Thymus (tissue), 14 donors: Measurements from ENCODE around the gene OR1M1. TPM values are rescaled to one million over a fixed set of nuclear protein-coding genes. Genes with fewer than 3 reads are reported as not detected.

ENCODE experiments used
- DNase-seq, 9 donors: peaks; one replicate each; pipeline ENCODE4 v3.0.0-alpha.2; 2013; ENCODE audit warnings: low spot score in 9 of 9, low read depth in 6 of 9, missing footprints in 1 of 9
- H3K27ac ChIP-seq, 2 donors: one replicate each; pipeline ENCODE4 v1.5.1; 2013; ENCODE audit warnings: control low read depth in 1 of 2, low read depth in 1 of 2, low read length in 1 of 2, mild to moderate bottlenecking in 1 of 2, moderate library complexity in 1 of 2
- H3K27me3 ChIP-seq, 2 donors: one replicate each; pipeline ENCODE4 v1.5.1; 2013; ENCODE audit warnings: low read length in 1 of 2; ENCODE audit not compliant: control insufficient read depth in 2 of 2, insufficient read depth in 1 of 2
- H3K36me3 ChIP-seq, 2 donors: one replicate each; pipeline ENCODE4 v1.5.1; 2013; ENCODE audit warnings: low read length in 1 of 2, mild to moderate bottlenecking in 1 of 2, moderate library complexity in 1 of 2; ENCODE audit not compliant: control insufficient read depth in 2 of 2, insufficient read depth in 2 of 2
- H3K4me1 ChIP-seq, 2 donors: one replicate each; pipeline ENCODE4 v1.5.1; 2013; ENCODE audit warnings: low read length in 2 of 2; ENCODE audit not compliant: control insufficient read depth in 2 of 2, insufficient read depth in 2 of 2
- H3K4me3 ChIP-seq, 2 donors: one replicate each; pipeline ENCODE4 v1.5.1; 2013; ENCODE audit warnings: low read length in 2 of 2, control low read depth in 1 of 2, mild to moderate bottlenecking in 1 of 2
- H3K9me3 ChIP-seq, 2 donors: one replicate each; pipeline ENCODE4 v1.5.1; 2013; ENCODE audit warnings: low read length in 1 of 2, mild to moderate bottlenecking in 1 of 2; ENCODE audit not compliant: control insufficient read depth in 2 of 2, insufficient read depth in 1 of 2
- WGBS: extraction: QIAGEN DNeasy Blood & Tissue Kit; methylation state at CpG from one replicate; pipeline ENCODE4 v1.1.7; 2013; 5-methylcytosine and 5-hydroxymethylcytosine counted together
- long read RNA-seq, 10 donors: transcript quantifications; one replicate each; lab custom pipeline, GENCODE V29; 2026
- polyA plus RNA-seq: library from polyadenylated mRNA; stranded (reverse); fragments of 200-250 nt; gene quantifications from one replicate; pipeline ENCODE4 v1.2.3, GENCODE V29; 2013
- total RNA-seq: library from RNA; stranded (reverse); fragments of 120-200 nt; gene quantifications from one replicate; pipeline ENCODE4 v1.2.4, GENCODE V29; 2013
- donor health status: healthy.

OR1M1 gene, protein sequence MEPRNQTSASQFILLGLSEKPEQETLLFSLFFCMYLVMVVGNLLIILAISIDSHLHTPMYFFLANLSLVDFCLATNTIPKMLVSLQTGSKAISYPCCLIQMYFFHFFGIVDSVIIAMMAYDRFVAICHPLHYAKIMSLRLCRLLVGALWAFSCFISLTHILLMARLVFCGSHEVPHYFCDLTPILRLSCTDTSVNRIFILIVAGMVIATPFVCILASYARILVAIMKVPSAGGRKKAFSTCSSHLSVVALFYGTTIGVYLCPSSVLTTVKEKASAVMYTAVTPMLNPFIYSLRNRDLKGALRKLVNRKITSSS
- not detected for total RNA-seq
- under 0.01 TPM for polyA plus RNA-seq
- long read RNA-seq, donor 1 = 0 reads
- long read RNA-seq, donor 2 = 0 reads
- long read RNA-seq, donor 3 = 0 reads
- long read RNA-seq, donor 4 = 0 reads
- long read RNA-seq, donor 5 = 0 reads
- long read RNA-seq, donor 6 = 0 reads
- long read RNA-seq, donor 7 = 0 reads
- long read RNA-seq, donor 8 = 0 reads
- long read RNA-seq, donor 9 = 0 reads
- long read RNA-seq, donor 10 = 0 reads

DNA sequence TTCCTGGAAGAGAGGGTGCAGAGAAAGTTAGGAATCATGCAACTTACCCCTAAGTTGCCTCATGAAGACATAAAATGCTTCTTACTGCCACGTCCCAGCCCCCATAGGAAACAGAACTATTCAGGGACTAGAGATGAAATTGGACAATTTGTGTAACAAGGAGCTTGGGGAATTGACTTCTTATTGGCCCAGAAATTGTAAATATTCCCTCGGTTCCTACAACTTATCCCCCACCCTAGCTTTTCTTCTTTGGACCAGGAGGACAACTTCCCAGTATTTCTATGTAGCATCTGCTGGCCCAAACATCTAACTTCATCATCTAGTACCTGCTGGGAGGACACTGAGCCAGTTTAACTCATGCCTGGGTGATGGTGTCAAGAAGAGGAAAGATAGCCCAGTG lies at the start of gene OR1M1:
TSS of gene OR1M1 (plus strand) at position 301 of the 400 bp plus-strand sequence. CDS start 6,184 bp downstream, outside the sequence.
- Histone ChIP-seq H3K4me3 (no peak within 1 kb of the TSS), H3K36me3 (no peaks in the 10 kb centered on the region), H3K9me3 (no peaks in the 10 kb centered on the region), H3K4me1 (no peaks in the 10 kb centered on the region), H3K27ac (no peak within 1 kb of the TSS), H3K27me3 (no peaks in the 10 kb centered on the region)
- no peak for DNase-seq
- 72% methylated on average over 2 of the region's 2 CpGs for WGBS

DNA sequence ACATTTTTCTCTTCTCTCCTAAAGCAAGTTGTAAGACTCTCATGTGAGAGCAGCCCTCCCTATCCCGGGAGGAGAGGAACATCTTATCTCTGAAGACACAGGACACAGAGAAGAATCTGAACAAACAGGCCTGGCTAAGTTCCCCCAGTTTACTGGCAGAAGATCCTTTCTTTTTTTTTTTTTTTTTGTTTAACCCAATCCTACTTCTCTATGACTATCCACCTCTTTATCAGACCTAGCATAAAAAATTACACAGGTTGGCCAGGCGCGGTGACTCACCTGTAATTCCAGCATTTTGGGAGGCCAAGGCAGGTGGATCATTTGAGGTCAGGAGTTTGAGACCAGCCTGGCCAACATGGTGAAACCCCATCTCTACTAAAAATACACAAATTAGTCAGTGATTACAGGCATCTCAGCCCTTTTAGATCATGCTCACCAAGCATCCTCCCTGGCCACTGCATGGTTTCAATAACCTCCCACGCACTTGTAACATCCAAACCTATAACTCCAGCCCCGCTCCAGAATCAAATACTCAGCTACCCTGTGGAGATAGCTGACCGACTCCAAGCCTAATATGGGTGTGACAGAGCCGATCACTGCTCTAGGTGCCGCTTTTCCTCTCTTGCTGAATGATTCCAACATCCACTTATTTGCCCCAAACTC lies 49.3 kb upstream of the OR1M1 start:
- no peak for DNase-seq
- WGBS = 90% methylated on average over 8 of the region's 8 CpGs

DNA sequence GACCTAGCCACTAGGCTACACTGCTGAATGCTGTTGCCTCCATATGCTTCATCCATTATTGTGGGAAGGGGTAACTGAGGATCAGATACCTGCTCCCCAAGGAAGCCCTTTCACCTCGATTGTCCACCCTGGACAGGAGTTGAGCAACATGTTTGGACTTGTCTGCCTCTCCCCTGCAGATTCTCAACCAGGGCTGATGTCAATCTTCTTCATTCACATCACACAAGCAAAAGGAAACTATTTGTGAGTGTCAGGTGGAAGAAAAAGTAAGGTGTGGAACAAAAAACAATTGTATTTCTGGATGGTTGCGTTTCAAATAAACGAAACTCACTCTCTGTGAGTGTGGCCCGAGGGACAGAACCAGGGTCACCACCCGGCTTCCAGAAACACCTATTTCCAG lies 47.1 kb upstream of the OR1M1 start:
- no peaks in the 10 kb centered on the region for H3K27me3 ChIP-seq
- H3K4me1 ChIP-seq = no peaks in the 10 kb centered on the region
- H3K9me3 ChIP-seq = no peaks in the 10 kb centered on the region
- no peak overlapping the region for H3K4me3 ChIP-seq
- H3K27ac ChIP-seq = no peak overlapping the region
- DNase-seq = no peak
- 87% methylated on average over 5 of the region's 5 CpGs for WGBS
- no peaks in the 10 kb centered on the region for H3K36me3 ChIP-seq

More for the DNA sequence above, 49.3 kb upstream of the OR1M1 start:
- Histone ChIP-seq H3K27ac (no peak overlapping the region), H3K27me3 (no peaks in the 10 kb centered on the region), H3K4me3 (no peak overlapping the region), H3K36me3 (no peaks in the 10 kb centered on the region), H3K9me3 (no peaks in the 10 kb centered on the region), H3K4me1 (no peaks in the 10 kb centered on the region)

DNA sequence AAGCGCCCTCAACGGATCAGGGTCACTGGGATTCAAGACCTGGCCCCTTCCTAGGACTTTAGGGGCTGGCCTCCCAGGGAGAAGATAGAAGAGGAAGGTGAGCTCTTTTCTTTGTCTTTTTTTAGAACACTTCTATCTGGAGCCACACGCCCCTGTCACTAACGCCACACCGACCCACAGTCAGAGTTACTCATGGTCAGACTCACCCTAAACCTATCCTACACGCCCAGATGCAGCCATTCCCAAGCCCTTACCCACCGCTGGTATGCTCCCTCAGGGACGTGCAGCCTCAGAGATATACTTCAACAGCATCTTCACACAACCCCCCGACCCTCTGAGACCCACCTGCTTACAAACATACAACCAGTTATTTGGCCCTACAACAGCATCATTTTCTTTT lies 46.7 kb upstream of the OR1M1 start:
- no peaks in the 10 kb centered on the region for H3K36me3 ChIP-seq
- no peak for DNase-seq
- no peaks in the 10 kb centered on the region for H3K4me1 ChIP-seq
- no peak overlapping the region for H3K27ac ChIP-seq
- H3K4me3 ChIP-seq = no peak overlapping the region
- no peaks in the 10 kb centered on the region for H3K9me3 ChIP-seq
- no peaks in the 10 kb centered on the region for H3K27me3 ChIP-seq
- 76% methylated on average over 9 of the region's 9 CpGs for WGBS

- 88% methylated on average over 8 of the region's 8 CpGs for WGBS
- DNase-seq = no peak
Observed at GRCh38 chr19:9041023-9041422, 45.8 kb upstream of the OR1M1 start.

DNA sequence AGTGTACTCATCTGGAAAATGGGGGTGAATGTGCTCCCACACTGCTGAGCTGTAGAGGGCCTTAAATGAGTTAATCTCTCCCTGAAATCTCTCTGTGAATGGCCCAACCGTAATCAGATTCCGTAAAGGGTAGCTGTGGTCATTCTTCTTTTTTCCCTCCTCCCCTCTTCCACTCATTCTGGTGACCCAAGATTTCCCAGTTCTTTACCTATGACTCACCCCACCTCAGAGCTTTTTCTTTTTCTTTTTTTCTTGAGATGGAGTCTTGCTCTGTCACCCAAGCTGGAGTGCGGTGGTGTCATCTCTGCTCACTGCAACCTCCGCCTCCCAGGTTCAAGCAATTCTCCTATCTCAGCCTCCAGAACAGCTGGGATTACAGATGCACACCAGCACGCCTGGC lies 43.3 kb upstream of the OR1M1 start:
- Histone ChIP-seq H3K4me3 (no peak overlapping the region), H3K27me3 (no peaks in the 10 kb centered on the region), H3K9me3 (no peaks in the 10 kb centered on the region), H3K36me3 (no peaks in the 10 kb centered on the region), H3K4me1 (no peaks in the 10 kb centered on the region), H3K27ac (no peak overlapping the region)
- WGBS = 93% methylated on average over 5 of the region's 5 CpGs
- DNase-seq = no peak

More at GRCh38 chr19:9041023-9041422, 45.8 kb upstream of the OR1M1 start:
- Histone ChIP-seq H3K36me3 (no peaks in the 10 kb centered on the region), H3K4me1 (no peaks in the 10 kb centered on the region), H3K27me3 (no peaks in the 10 kb centered on the region), H3K27ac (no peak overlapping the region), H3K4me3 (no peak overlapping the region), H3K9me3 (no peaks in the 10 kb centered on the region)

- H3K27ac ChIP-seq = no peak overlapping the region
- H3K4me3 ChIP-seq = no peak overlapping the region
- H3K9me3 ChIP-seq = no peaks in the 10 kb centered on the region
- no peaks in the 10 kb centered on the region for H3K36me3 ChIP-seq
- 89% methylated on average over 3 of the region's 3 CpGs for WGBS
- DNase-seq = no peak
- H3K4me1 ChIP-seq = no peaks in the 10 kb centered on the region
- no peaks in the 10 kb centered on the region for H3K27me3 ChIP-seq
Observed at GRCh38 chr19:9044449-9044848, 42.4 kb upstream of the OR1M1 start.

- Histone ChIP-seq H3K4me1 (no peaks in the 10 kb centered on the region), H3K4me3 (no peak overlapping the region), H3K27me3 (no peaks in the 10 kb centered on the region), H3K36me3 (no peaks in the 10 kb centered on the region), H3K27ac (no peak overlapping the region), H3K9me3 (no peaks in the 10 kb centered on the region)
- WGBS = 62% methylated on average over 4 of the region's 4 CpGs
- DNase-seq = no peak
Observed at GRCh38 chr19:9046694-9047093, 40.2 kb upstream of the OR1M1 start.

DNA sequence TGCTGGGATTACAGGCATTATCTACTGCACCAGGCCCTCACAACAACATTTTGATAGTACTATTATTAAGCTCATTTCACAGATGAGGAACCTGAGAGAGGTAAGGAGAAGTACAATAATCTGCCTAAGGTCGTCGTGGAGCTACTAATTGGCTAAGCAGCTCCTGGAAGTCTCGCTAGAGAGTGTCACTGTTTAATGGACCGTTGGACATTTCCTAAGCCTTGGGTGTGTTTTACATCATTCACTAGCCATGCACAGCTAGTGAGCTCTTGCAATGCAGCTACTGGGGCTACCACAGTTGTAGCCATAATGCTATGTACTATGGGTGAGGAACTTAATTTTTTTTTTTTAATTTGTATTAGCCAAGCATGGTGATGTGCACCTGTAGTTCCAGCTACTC lies 34.0 kb upstream of the OR1M1 start:
- 97% methylated on average over 4 of the region's 4 CpGs for WGBS
- H3K4me1 ChIP-seq = no peaks in the 10 kb centered on the region
- no peak overlapping the region for H3K27ac ChIP-seq
- DNase-seq = no peak
- H3K27me3 ChIP-seq = no peaks in the 10 kb centered on the region
- H3K9me3 ChIP-seq = no peaks in the 10 kb centered on the region
- no peaks in the 10 kb centered on the region for H3K36me3 ChIP-seq
- no peak overlapping the region for H3K4me3 ChIP-seq
